Ishikawa (cell line): Measurements from ENCODE around the gene ZNF273.

ENCODE experiments used
- CEBPB ChIP-seq: IDR thresholded peaks from 2 replicates; pipeline ENCODE4 v1.6.1; 2012
- CREB1 ChIP-seq: IDR thresholded peaks from 2 replicates; pipeline ENCODE4 v1.6.1; 2012; ENCODE audit warnings: low read depth
- EGR1 ChIP-seq: IDR thresholded peaks from 2 replicates; pipeline ENCODE4 v1.6.1; 2012
- EP300 ChIP-seq: IDR thresholded peaks from 2 replicates; pipeline ENCODE4 v1.6.1; 2012; ENCODE audit warnings: borderline replicate concordance
- FOXM1 ChIP-seq: IDR thresholded peaks from 2 replicates; pipeline ENCODE4 v1.6.1; 2012; ENCODE audit warnings: low read depth, borderline replicate concordance
- NFIC ChIP-seq: IDR thresholded peaks from 2 replicates; pipeline ENCODE4 v1.6.1; 2012
- RAD21 ChIP-seq: IDR thresholded peaks from 2 replicates; pipeline ENCODE4 v1.6.1; 2012; ENCODE audit warnings: low read depth
- TAF1 ChIP-seq: IDR thresholded peaks from 2 replicates; pipeline ENCODE4 v1.6.1; 2012; ENCODE audit warnings: low read depth, mild to moderate bottlenecking
- TCF12 ChIP-seq: IDR thresholded peaks from 2 replicates; pipeline ENCODE4 v1.6.1; 2012; ENCODE audit warnings: low read depth
- TEAD4 ChIP-seq: IDR thresholded peaks from 2 replicates; pipeline ENCODE4 v1.6.1; 2012
- YY1 ChIP-seq: IDR thresholded peaks from 2 replicates; pipeline ENCODE4 v1.6.1; 2012; ENCODE audit warnings: low read depth
- ZBTB7A ChIP-seq: IDR thresholded peaks from 2 replicates; pipeline ENCODE4 v1.6.1; 2012; ENCODE audit warnings: low read depth
- TF ChIP-seq, protein P1 (sequence below): IDR thresholded peaks from 2 replicates; pipeline ENCODE4 v1.6.1; 2012
- TF ChIP-seq, protein P2 (sequence below): IDR thresholded peaks from 2 replicates; pipeline ENCODE4 v1.6.1; 2012
- TF ChIP-seq, protein P3 (sequence below): IDR thresholded peaks from 2 replicates; pipeline ENCODE4 v1.6.1; 2012; ENCODE audit warnings: low read depth, mild to moderate bottlenecking

Gene ZNF273

DNA sequence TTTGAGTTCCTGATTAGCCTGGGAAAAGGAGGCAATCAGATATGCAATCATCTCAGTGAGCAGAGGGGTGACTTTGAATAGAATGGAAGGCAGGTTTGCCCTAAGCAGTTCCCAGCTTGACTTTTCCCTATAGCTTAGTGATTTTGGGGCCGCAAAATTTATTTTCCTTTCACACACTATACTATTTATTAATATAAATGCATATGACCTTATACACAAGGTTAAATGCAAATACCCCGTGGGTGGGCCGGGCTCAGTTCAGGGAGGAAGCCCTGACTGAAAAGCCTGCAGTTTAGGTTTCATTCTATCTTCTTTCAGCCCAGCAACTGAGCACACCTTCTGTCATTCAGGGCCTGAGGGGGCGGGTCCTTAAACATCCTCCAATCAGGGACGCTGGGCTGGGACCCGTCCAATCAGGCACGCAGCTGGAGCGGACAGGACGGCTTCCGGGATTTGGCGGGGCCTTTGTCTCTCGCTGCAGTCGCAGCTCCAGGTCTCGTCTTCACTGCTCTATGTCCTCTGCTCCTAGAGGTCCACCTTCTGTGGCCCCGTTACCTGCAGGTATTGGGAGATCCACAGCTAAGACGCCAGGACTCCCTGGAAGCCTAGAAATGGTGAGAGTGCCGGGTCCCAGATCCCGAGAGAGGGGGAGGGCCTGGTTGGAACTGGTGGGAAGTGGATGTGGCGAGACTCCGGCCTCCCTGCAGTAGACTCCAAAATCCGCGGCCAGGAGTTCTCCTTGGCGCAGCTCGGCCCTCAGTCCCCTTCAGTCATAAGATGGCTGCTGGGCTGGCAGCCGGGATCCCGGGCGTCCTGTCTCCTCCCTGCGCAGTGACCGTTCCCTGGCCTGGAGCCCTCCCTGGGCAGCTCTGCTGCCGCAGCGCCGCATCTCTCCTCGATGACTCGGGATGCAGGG lies at the start of gene ZNF273:
Gene ZNF273 (plus strand): TSS at position 468 of the 916 bp plus-strand sequence. CDS start 45 bp downstream, at position 513.
- TF ChIP-seq CREB1 = no peak
- peak; percentile 68; the same call in 1 of the 2 replicates for TF ChIP-seq TAF1
- no peak for TF ChIP-seq TCF12

DNA sequence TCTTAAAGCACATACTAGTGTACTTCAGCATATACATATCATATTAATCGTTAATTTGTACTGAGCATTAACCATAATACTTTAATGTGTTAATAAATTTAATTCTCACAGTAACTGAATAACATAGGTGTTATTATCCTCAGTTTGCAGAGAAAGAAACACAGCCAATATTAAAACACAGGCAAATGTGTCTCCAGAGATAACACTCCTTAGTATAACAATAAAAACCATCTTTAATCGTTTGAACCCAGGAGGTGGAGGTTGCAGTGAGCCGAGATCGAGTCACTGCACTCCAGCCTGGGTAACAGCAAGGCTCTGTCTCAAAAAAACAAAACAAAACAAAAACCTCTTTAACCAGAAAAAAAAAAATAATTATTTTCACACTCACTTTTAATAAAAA lies 49.4 kb upstream of the ZNF273 start:
- no peak for TF ChIP-seq NFIC
- no peak for TF ChIP-seq TAF1
- TF ChIP-seq, protein P1, sequence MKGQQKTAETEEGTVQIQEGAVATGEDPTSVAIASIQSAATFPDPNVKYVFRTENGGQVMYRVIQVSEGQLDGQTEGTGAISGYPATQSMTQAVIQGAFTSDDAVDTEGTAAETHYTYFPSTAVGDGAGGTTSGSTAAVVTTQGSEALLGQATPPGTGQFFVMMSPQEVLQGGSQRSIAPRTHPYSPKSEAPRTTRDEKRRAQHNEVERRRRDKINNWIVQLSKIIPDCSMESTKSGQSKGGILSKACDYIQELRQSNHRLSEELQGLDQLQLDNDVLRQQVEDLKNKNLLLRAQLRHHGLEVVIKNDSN = no peak
- no peak for TF ChIP-seq TEAD4
- TF ChIP-seq ZBTB7A = no peak
- TF ChIP-seq RAD21 = no peak
- TF ChIP-seq EGR1 = no peak
- no peak for TF ChIP-seq TCF12
- TF ChIP-seq EP300 = no peak
- TF ChIP-seq CREB1 = no peak
- TF ChIP-seq, protein P2, sequence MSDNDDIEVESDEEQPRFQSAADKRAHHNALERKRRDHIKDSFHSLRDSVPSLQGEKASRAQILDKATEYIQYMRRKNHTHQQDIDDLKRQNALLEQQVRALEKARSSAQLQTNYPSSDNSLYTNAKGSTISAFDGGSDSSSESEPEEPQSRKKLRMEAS = no peak
- TF ChIP-seq CEBPB = no peak
- TF ChIP-seq, protein P3, sequence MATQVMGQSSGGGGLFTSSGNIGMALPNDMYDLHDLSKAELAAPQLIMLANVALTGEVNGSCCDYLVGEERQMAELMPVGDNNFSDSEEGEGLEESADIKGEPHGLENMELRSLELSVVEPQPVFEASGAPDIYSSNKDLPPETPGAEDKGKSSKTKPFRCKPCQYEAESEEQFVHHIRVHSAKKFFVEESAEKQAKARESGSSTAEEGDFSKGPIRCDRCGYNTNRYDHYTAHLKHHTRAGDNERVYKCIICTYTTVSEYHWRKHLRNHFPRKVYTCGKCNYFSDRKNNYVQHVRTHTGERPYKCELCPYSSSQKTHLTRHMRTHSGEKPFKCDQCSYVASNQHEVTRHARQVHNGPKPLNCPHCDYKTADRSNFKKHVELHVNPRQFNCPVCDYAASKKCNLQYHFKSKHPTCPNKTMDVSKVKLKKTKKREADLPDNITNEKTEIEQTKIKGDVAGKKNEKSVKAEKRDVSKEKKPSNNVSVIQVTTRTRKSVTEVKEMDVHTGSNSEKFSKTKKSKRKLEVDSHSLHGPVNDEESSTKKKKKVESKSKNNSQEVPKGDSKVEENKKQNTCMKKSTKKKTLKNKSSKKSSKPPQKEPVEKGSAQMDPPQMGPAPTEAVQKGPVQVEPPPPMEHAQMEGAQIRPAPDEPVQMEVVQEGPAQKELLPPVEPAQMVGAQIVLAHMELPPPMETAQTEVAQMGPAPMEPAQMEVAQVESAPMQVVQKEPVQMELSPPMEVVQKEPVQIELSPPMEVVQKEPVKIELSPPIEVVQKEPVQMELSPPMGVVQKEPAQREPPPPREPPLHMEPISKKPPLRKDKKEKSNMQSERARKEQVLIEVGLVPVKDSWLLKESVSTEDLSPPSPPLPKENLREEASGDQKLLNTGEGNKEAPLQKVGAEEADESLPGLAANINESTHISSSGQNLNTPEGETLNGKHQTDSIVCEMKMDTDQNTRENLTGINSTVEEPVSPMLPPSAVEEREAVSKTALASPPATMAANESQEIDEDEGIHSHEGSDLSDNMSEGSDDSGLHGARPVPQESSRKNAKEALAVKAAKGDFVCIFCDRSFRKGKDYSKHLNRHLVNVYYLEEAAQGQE = no peak
- no peak for TF ChIP-seq FOXM1
- TF ChIP-seq YY1 = no peak

DNA sequence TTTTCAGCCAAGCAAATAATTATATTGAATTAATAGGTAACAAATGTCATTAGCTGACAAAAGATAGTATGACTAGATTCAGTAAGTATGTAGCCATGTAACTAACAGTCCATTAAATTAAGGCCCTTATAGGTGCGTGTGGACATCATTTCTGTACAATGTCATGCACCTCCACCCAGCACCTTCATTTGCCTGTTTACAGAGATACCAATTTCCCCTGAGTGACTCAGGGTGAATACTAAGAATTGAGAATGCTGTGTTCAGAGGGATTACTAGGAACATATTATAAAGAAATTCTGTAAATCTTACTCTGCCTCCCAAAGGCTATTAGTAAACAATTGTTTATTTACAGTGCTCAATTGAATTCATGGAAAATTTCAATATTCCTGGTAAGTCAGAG lies 48.1 kb upstream of the ZNF273 start:
- TF ChIP-seq TAF1 (no peak), ZBTB7A (no peak), TEAD4 (no peak), NFIC (no peak), TCF12 (no peak), EP300 (no peak), CREB1 (no peak), FOXM1 (no peak), RAD21 (no peak), EGR1 (no peak), YY1 (no peak), CEBPB (no peak)
- TF ChIP-seq, protein P1 = no peak
- TF ChIP-seq, protein P2 = no peak
- TF ChIP-seq, protein P3 = no peak

DNA sequence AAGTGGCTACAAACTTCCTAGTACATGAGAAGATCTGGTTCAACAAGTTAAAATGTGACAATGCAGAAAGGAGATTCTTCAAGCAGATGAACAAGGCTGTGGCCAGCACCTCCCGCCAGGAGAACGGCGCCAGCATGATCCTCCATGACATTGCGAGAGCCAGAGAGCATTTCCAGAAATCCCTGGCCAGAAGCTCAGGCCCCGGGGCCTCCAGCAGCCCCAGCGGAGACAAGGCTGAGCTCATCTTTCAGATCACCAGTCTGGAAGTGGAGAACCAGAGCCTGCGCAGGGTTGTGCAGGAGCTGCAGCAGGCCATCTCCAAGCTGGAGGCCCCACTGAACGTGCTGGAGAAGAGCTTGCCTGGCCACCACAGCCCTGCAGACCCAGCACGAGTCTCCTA lies 40.1 kb upstream of the ZNF273 start:
- TF ChIP-seq CREB1 = no peak
- TF ChIP-seq, protein P1 = no peak

DNA sequence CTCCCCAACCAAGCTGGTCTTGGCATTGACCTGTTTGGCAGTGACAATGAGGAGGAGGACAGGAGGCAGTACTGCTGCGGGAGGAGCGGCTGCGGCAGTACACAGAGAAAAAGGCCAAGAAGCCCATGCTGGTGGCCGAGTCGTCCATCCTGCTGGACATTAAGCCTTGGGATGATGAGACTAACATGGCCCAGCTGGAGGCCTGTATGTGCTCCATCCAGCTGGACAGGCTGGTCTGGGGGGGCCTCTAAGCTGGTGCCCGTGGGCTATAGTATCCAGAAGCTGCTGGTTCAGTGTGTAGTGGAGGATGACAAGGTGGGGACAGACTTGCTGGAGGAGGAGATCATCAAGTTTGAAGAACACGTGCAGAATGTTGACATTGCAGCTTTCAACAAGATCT lies 39.1 kb upstream of the ZNF273 start:
- TF ChIP-seq YY1 = no peak
- TF ChIP-seq CREB1 = no peak
- TF ChIP-seq, protein P3 = no peak
- no peak for TF ChIP-seq TCF12
- TF ChIP-seq, protein P2 = no peak
- no peak for TF ChIP-seq NFIC
- TF ChIP-seq EP300 = no peak
- no peak for TF ChIP-seq TEAD4
- no peak for TF ChIP-seq ZBTB7A
- no peak for TF ChIP-seq TAF1
- no peak for TF ChIP-seq CEBPB
- no peak for TF ChIP-seq FOXM1
- TF ChIP-seq, protein P1 = no peak
- TF ChIP-seq RAD21 = no peak
- no peak for TF ChIP-seq EGR1
